ENCODE measurements around the gene TMX4.
A peak's percentile ranks its signal among the peaks of the same experiment; 100 is the strongest.
"Not testable (repeated sequence)": the region's sequence is repeated elsewhere in the genome, so short reads cannot be mapped to it uniquely, and the experiment has no call there.

Gene TMX4

GRCh38 chr20:8043687-8044282 is 24.2 kb upstream of the TMX4 start:
- Histone ChIP-seq H3K4me1 (ENCODE audit: insufficient read depth, low read length) (no peaks in the 10 kb centered on the region), H3K27me3 (ENCODE audit: insufficient read depth, low read length) (no peaks in the 10 kb centered on the region), H3K27ac (ENCODE audit: low read length) (no peak overlapping the region), H3K9me3 (ENCODE audit: insufficient read depth, low read depth, low read length) (no peaks in the 10 kb centered on the region), H3K9ac (ENCODE audit: low read depth, low read length) (no peak overlapping the region), H3K4me3 (ENCODE audit: low read length) (no peak overlapping the region), H3K36me3 (ENCODE audit: insufficient read depth, low read depth, low read length) (no peaks in the 10 kb centered on the region)

DNA sequence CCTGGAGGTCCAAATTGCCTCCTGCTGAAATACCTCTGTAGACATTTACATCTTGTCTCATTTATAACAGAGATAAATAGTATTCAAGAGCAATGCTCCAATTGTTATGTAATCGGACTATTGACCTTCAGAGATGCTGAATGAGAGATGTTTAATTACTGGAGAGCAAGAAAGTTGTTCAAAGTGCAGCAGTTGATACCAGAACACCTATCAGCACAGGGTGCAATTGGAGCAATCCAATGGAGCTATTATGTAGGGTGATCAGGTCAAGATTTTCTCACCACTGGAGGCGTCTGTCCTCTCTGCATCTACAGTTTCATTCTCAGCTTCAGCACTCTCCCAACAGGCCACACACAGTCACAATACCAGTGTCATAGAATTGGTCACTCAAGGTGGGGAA is 19.5 kb upstream of the TMX4 start:
- H3K27ac ChIP-seq (ENCODE audit: low read length): no peak overlapping the region
- no peaks in the 10 kb centered on the region for H3K27me3 ChIP-seq (ENCODE audit: insufficient read depth, low read length)
- no peaks in the 10 kb centered on the region for H3K4me1 ChIP-seq (ENCODE audit: insufficient read depth, low read length)
- H3K36me3 ChIP-seq (ENCODE audit: insufficient read depth, low read depth, low read length): no peaks in the 10 kb centered on the region
- H3K9ac ChIP-seq (ENCODE audit: low read depth, low read length): no peak overlapping the region
- no peaks in the 10 kb centered on the region for H3K9me3 ChIP-seq (ENCODE audit: insufficient read depth, low read depth, low read length)
- H3K4me3 ChIP-seq (ENCODE audit: low read length): no peak overlapping the region

DNA sequence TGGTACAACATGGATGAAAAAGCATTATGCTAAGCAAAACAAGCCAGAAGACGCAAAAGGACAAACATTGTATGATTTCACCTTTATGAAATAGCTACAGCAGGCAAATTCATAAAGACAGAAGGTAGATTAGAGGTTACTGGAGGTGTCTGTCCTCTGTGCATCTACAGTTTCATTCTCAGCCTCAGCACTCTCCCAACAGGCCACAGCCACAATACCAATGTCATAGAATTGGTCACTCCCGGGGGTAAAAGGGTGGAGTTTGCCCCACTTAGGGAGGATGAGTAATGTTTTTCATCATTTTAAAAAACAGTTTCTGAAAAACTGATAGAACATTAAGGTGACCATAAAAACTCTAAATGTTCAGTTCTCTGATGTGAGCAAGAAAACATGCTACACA is 17.2 kb upstream of the TMX4 start:
- Histone ChIP-seq H3K4me3 (ENCODE audit: low read length) (no peak overlapping the region), H3K9me3 (ENCODE audit: insufficient read depth, low read depth, low read length) (no peaks in the 10 kb centered on the region), H3K9ac (ENCODE audit: low read depth, low read length) (no peak overlapping the region), H3K36me3 (ENCODE audit: insufficient read depth, low read depth, low read length) (no peaks in the 10 kb centered on the region), H3K4me1 (ENCODE audit: insufficient read depth, low read length) (no peaks in the 10 kb centered on the region), H3K27me3 (ENCODE audit: insufficient read depth, low read length) (no peaks in the 10 kb centered on the region), H3K27ac (ENCODE audit: low read length) (no peak overlapping the region)

- no peak overlapping the region for H3K9ac ChIP-seq (ENCODE audit: low read depth, low read length)
- H3K9me3 ChIP-seq (ENCODE audit: insufficient read depth, low read depth, low read length): no peaks in the 10 kb centered on the region
- no peaks in the 10 kb centered on the region for H3K4me1 ChIP-seq (ENCODE audit: insufficient read depth, low read length)
- H3K27me3 ChIP-seq (ENCODE audit: insufficient read depth, low read length): no peaks in the 10 kb centered on the region
- H3K27ac ChIP-seq (ENCODE audit: low read length): no peak overlapping the region
- no peak overlapping the region for H3K4me3 ChIP-seq (ENCODE audit: low read length)
- H3K36me3 ChIP-seq (ENCODE audit: insufficient read depth, low read depth, low read length): no peaks in the 10 kb centered on the region
Observed at GRCh38 chr20:8033151-8033841, 13.7 kb upstream of the TMX4 start.

- H3K9me3 ChIP-seq (ENCODE audit: insufficient read depth, low read depth, low read length): no peaks in the 10 kb centered on the region
- no peak overlapping the region for H3K27ac ChIP-seq (ENCODE audit: low read length)
- no peaks in the 10 kb centered on the region for H3K4me1 ChIP-seq (ENCODE audit: insufficient read depth, low read length)
- H3K9ac ChIP-seq (ENCODE audit: low read depth, low read length): no peak overlapping the region
- no peaks in the 10 kb centered on the region for H3K36me3 ChIP-seq (ENCODE audit: insufficient read depth, low read depth, low read length)
- H3K27me3 ChIP-seq (ENCODE audit: insufficient read depth, low read length): no peaks in the 10 kb centered on the region
- H3K4me3 ChIP-seq (ENCODE audit: low read length): no peak overlapping the region
Observed at GRCh38 chr20:8032499-8032898, 12.9 kb upstream of the TMX4 start.

DNA sequence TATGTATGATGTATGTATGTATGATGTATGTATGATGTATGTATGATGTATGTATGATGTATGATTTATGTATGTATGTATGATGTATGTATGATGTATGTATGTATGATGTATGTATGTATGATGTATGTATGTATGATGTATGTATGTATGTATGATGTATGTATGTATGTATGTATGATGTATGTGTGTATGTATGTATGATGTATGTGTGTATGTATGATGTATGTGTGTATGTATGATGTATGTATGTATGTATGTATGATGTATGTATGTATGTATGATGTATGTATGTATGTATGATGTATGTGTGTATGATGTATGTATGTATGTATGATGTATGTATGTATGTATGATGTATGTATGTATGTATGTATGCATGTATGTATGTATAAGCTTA is 12.0 kb upstream of the TMX4 start:
- not testable (repeated sequence) for H3K27me3 ChIP-seq (ENCODE audit: insufficient read depth, low read length); H3K27ac ChIP-seq (ENCODE audit: low read length)

DNA sequence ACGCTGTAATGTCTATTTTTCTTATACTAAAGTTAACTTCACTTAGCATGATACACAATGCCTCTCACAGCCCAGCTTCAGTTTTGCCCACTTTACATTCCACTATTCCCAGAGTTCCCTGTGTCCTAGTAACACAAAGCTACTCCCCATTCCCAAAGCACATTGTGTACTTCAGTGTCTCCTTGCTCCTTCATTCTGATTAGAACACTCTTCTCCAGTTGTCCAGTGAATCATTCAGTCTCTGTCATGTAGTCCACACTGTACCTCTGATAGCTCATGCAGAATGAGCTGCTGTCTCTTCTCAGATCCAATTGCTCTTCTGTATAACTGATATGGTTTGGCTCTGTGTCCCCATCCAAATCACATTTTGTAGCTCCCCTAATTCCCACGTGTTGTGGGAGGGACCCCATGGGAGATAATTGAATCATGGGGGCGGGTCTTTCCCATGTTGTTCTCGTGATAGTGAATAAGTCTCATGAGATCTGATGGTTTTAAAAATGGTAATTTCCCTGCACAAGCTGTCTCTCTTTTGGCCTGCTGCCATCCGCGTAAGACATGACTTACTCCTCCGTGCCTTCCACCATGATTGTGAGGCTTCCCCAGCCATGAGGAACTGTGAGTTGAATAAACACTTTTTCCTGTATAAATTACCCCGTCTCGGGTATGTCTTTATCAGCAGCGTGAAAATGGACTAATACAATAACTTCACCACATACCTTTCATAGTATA is 2.1 kb upstream of the TMX4 start:
- Histone ChIP-seq H3K27ac (ENCODE audit: low read length) (no peak overlapping the region), H3K4me1 (ENCODE audit: insufficient read depth, low read length) (no peaks in the 10 kb centered on the region; the same call in 1 of the 2 replicates), H3K4me3 (ENCODE audit: low read length) (no peak overlapping the region), H3K9me3 (ENCODE audit: insufficient read depth, low read depth, low read length) (no peaks in the 10 kb centered on the region), H3K27me3 (ENCODE audit: insufficient read depth, low read length) (peaks cover 3% of the 10 kb centered on the region; the same call in 1 of the 2 replicates), H3K36me3 (ENCODE audit: insufficient read depth, low read depth, low read length) (no peaks in the 10 kb centered on the region), H3K9ac (ENCODE audit: low read depth, low read length) (no peak overlapping the region)

More for the DNA sequence above, 12.0 kb upstream of the TMX4 start:
- not testable (repeated sequence) for H3K9ac ChIP-seq (ENCODE audit: low read depth, low read length); H3K4me1 ChIP-seq (ENCODE audit: insufficient read depth, low read length); H3K9me3 ChIP-seq (ENCODE audit: insufficient read depth, low read depth, low read length); H3K4me3 ChIP-seq (ENCODE audit: low read length); H3K36me3 ChIP-seq (ENCODE audit: insufficient read depth, low read depth, low read length)

DNA sequence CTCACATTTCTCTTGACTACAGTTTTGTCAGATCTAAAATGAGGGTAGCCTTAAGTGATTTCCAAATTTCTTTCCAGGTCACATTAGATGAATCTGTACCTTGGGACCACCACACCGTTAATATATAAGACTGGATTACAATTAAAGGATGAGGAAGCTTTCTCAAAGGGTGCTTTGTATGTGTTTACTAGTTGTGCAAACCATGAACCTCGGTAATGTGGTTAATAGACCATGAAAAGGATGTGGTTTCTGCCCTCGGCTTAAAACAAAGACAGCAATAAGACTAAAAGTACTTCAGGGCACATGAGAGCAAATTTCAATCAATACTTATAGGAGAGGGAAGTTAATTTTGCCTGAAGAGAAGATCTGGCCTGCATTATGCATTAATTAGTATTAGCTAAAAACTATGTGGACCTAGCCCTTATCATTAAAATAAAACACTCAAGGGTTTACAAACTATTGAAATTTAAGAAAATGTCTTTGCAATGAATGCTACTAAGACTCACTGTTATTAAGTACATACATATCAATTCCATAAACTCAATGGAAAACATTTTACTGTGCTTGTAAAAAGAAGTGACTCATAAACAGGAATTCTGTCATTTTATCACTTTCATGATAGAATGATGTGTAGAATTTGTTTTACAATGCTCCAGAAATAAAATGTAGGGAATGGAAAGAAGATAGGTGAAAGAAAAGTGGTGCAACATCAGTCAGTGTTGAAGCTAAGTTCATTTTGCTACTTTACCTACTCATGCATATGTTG is 936 bp upstream of the TMX4 start:
- Histone ChIP-seq H3K9me3 (ENCODE audit: insufficient read depth, low read depth, low read length) (no peaks in the 10 kb centered on the region), H3K4me1 (ENCODE audit: insufficient read depth, low read length) (no peaks in the 10 kb centered on the region; the same call in 1 of the 2 replicates), H3K27me3 (ENCODE audit: insufficient read depth, low read length) (peaks cover 3% of the 10 kb centered on the region; the same call in 1 of the 2 replicates), H3K9ac (ENCODE audit: low read depth, low read length) (peak overlapping the region; percentile 78; the same call in 1 of the 2 replicates), H3K4me3 (ENCODE audit: low read length) (peak overlapping the region; percentile 79), H3K36me3 (ENCODE audit: insufficient read depth, low read depth, low read length) (no peaks in the 10 kb centered on the region), H3K27ac (ENCODE audit: low read length) (no peak overlapping the region)

- Histone ChIP-seq H3K9me3 (ENCODE audit: insufficient read depth, low read depth, low read length) (no peaks in the 10 kb centered on the region), H3K27me3 (ENCODE audit: insufficient read depth, low read length) (peaks cover 3% of the 10 kb centered on the region; the same call in 1 of the 2 replicates), H3K27ac (ENCODE audit: low read length) (no peak overlapping the region), H3K36me3 (ENCODE audit: insufficient read depth, low read depth, low read length) (no peaks in the 10 kb centered on the region), H3K9ac (ENCODE audit: low read depth, low read length) (peak overlapping the region; percentile 78; the same call in 1 of the 2 replicates), H3K4me1 (ENCODE audit: insufficient read depth, low read length) (no peaks in the 10 kb centered on the region; the same call in 1 of the 2 replicates), H3K4me3 (ENCODE audit: low read length) (peak overlapping the region; percentile 79)
Observed at GRCh38 chr20:8019998-8020247, 362 bp upstream of the TMX4 start.

- no peak overlapping the region for H3K27ac ChIP-seq (ENCODE audit: low read length)
- no peaks in the 10 kb centered on the region for H3K36me3 ChIP-seq (ENCODE audit: insufficient read depth, low read depth, low read length)
- H3K27me3 ChIP-seq (ENCODE audit: insufficient read depth, low read length): peaks cover 3% of the 10 kb centered on the region; the same call in 1 of the 2 replicates
- H3K4me3 ChIP-seq (ENCODE audit: low read length): peak overlapping the region; percentile 79
- H3K4me1 ChIP-seq (ENCODE audit: insufficient read depth, low read length): no peaks in the 10 kb centered on the region; the same call in 1 of the 2 replicates
- no peaks in the 10 kb centered on the region for H3K9me3 ChIP-seq (ENCODE audit: insufficient read depth, low read depth, low read length)
- H3K9ac ChIP-seq (ENCODE audit: low read depth, low read length): peak overlapping the region; percentile 78; the same call in 1 of the 2 replicates
Observed at GRCh38 chr20:8018958-8019245, 659 bp downstream of the TMX4 start.

GRCh38 chr20:8012724-8013123 is 6.8 kb downstream of the TMX4 start:
- Histone ChIP-seq H3K9ac (ENCODE audit: low read depth, low read length) (no peak overlapping the region), H3K9me3 (ENCODE audit: insufficient read depth, low read depth, low read length) (no peaks in the 10 kb centered on the region), H3K36me3 (ENCODE audit: insufficient read depth, low read depth, low read length) (no peaks in the 10 kb centered on the region), H3K4me3 (ENCODE audit: low read length) (no peak overlapping the region), H3K27me3 (ENCODE audit: insufficient read depth, low read length) (0 out of 2 replicates have a peak, but pooled peaks cover under 1% of the 10 kb centered on the region), H3K27ac (ENCODE audit: low read length) (no peak overlapping the region), H3K4me1 (ENCODE audit: insufficient read depth, low read length) (0 out of 2 replicates have a peak, but pooled peaks cover 2% of the 10 kb centered on the region)

Data from iPS-20b (cell line).